Measurements from ENCODE around the gene DDRGK1.
"Not testable (repeated sequence)": the region's sequence is repeated elsewhere in the genome, so short reads cannot be mapped to it uniquely, and the experiment has no call there.

DDRGK1 gene

DNA sequence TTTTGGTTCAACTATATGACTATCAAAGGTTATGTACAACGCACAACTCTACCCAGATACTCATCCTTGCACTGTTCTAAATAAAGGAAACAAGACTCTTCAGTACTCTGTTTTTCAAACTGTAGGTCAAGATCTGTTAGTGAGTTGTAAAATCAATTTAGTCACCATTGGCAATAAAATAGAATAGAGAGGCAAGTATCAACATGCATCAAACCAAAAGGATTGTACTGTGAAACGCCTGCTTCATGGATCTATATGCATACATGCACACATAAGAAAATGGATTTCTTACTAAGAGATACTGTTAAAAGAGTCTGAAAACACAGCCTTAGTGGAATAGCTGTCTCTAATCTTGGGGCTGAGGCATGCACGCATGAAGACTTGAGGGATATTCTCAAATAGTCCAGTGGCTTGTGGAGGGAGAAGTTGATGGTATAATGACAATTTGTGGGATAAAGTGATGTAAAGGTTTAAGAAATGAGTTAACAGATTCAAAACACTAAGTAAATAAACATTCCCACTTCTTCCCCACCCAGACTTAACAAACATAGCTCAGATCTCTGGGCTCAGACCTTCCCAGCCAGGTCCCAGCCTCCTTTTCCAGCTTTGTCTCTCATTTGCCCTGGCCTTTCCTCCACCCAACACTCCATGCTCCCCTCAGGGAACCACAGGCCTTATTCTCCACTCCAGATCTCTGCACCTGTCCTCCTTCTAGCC lies 20.4 kb downstream of the DDRGK1 start:
- DNase-seq (ENCODE audit: low spot score), result no peak

DNA sequence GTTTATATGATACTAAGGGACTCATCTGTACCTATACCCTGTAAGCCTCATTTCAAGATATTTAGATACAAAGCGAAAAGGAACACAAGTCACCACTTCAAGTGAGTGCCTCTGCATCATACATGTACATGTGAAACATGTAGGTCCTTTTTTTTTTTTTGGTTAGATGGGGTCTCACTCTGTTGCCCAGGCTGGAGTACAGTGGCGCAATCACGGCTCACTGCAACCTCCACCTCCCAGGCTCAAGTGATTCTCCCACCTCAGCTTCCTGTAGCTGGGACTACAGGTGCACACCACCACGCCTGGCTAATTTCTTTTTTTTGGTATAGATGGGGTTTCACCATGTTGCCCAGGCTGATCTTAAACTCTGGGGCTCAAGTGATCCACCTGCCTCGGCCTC lies 22.1 kb downstream of the DDRGK1 start:
- not testable (repeated sequence) for DNase-seq (ENCODE audit: low spot score)

DNA sequence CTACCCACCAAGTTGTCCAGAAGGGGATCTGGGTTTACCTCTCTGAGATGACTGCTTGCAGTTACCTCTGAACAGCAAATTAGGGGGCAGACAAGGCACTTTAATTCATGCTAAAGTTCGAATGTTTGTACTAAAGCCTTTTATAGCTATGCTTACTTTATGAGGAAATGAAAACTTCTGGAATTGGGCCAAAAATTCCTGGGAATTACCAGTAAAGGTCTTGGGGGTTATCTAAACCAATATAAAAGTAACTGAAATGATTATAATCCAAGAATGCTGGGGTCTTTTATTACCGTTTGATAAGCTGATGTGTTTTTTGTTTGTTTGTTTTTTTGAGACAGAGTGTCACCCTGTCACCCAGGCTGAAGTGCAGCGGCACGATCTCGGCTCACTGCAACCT lies 23.2 kb downstream of the DDRGK1 start:
- DNase-seq (ENCODE audit: low spot score), result no peak

DNA sequence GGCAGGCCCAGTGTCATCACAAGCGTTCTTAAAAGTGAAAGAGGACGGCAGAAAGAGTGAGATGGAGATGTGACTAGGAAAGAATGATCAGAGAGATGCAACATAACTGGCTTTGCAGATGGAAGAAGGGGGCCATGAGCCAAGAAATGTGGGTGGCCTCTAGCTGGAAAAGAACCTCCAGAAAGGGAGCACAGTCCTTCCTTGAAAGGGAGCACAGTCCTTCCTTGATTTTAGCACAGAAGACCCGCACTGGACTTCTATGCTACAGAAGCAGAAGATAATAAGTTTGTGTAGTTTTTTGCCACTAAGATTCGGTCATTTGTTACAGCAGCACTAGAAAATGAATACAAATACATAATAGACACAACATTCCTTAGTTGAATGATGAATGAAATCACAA lies 24.2 kb downstream of the DDRGK1 start:
- no peak for DNase-seq (ENCODE audit: low spot score)

DNA sequence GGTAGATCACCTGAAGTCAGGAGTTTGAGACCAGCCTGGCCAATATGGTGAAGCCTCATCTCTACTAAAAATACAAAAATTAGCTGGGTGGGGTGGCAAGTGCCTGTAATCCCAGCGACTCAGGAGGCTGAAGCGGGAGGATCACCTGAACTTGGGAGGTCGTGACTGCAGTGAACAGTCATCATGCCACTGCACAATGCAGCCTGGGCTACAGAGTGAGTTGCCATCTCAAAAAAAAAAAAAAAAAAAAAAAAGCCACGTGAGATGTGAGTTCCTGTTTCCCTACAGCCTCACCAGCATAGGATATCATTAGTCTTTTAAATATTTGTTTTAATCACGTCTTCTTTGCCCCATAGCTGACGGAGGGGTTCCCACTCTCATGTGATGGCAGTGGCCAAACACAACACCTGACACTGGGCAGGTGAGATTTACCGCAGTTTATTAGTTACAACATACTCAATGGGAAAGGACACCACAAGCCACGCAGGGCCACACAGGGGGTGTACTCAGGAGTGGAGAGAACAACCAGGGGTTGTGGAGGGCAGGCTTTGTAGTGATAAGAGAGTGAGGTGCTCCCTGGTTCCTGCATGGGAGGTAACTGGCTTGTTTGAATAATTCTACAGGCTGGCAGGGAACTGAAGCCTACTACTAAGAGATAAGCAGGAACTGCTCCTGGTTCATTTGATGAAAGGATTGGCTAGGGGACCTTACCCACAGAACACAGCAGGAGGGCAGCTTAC lies 26.6 kb downstream of the DDRGK1 start:
- no peak for DNase-seq (ENCODE audit: low spot score)

DNA sequence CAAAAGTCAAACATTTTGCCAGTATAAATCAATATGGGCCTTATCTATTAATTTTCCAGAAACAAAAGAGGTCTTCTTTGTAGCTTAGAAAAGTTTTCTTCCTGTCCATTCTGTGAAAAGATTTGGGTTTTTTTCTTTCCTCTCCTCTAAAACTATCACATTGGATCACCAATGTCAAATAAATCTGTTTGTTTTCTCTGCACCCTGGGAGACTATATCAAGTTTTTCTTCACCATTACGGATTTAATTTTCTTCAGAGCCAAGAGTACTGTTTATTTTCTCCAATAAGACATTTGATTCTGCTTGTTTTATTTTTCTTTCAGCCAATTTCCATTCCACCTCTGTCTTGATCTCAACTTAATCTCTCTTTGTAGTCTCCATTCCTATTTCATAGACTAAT lies 29.2 kb downstream of the DDRGK1 start:
- DNase-seq (ENCODE audit: low spot score), result no peak

DNA sequence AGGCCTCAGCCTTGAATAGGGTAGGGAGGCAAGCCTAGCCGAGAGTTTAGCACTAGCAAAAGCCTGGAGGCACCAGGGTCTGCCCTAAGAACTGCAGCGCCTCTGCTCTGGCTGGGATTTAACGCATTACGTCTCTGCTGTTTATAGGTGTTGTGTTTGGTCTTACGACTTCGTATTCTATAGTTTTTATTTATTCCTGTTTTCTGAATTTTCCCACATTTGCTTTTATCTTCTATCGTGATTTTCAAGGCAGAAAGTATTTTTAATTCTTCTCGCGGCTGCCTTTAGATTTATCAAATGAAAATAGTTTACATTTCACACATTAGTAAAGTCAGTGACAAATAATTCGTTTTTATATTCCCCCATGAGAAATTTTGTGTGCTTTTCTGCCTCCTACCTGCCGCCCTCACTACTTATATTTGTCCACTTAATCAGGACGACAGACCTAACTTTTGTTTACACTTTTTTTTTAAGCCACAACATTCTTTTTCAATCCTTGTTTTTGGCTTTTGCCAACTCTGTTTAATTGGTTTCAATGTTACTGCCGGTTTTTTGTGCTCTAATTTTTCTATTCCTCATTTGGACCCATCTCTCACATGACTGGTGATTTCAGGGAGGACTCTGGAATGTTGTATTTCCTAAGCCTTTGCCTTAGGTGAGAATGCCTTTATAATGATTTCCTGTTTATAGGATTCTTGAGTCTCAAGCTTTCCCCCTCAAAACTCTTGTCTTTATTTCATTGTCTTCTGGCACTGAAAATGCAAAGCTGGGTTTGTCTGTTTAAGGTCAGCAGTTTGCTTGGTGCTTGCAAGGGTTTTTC lies 29.8 kb downstream of the DDRGK1 start:
- no peak for DNase-seq (ENCODE audit: low spot score)

DNA sequence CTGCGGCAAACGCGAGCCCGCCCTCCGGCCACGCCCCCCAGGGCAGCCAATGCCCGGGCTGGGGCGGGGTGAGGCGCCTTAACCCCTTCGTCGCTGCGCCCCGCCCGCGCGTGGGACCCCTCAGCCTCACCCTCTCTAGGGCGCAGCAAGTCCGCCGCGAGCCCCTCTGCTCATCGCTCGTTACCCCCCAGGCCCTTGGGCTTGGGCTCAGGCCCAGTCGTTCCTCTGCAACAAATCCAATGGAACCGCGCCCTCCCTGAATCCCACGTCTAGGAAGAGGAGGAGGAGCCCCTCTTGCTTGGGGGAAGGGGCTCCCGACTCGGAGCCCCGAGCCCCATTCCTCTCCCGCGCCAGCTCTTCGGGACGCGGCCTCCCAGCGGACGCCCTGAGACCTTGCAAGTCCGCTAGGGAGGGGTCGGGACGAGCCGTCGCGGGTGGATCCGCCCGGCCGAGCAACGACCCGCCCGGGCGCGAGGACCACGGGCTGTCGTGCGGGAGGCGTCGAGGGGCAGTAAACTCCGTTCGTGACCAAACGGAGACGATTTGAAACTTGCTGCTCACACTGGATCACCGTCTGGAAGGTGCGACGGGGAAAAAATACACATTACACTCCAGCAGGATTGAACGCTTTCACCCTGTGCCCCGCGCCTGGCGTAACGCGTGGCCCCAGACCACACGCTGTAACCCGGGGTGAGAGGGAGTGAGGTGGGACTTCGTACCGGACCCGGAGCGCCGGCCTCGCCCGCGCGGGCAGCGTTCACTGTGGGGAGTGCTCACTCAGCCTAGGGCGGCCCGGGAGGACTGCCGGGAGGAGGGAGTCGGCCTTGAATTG lies 30.7 kb downstream of the DDRGK1 start:
- DNase-seq (ENCODE audit: low spot score), result peak; percentile 91

DNA sequence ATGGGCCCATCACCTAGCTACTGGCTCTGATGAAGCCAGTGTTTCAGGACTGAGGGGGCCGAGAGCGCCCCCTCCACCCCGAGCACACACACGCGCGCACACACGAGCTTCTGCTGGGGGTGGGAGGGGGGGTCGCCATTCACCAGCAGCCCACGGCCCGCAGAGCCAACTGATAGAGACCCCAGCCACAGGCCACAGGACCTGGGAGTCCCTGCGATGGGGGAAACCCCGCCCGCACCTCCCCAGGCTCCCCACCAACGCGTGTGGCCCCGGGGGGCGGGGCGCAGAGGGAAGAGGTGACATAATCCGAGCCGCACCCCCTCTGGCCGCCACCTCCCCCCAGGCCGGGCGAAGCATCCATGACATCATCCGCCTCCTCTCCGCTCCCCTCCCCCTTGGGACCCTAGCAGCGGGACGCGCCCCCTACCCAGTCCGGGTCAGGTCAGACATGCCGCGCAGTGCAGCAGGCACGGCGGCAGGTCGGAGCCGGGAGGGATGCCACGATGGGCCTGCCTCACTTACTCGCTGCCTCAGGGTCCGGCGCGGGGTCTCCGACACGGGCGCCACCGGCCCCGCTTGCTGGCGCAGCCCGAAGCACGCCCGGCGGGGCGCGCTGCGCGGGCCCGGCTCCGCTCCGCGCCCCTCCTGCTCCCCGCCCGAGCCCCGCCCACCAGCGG lies 31.4 kb downstream of the DDRGK1 start, which contains the start of gene LZTS3:
TSS of gene LZTS3 (minus strand) at position 617 of the 677 bp plus-strand sequence. CDS start 6,386 bp downstream, outside the sequence.
- DNase-seq (ENCODE audit: low spot score), result peak; percentile 79

DNA sequence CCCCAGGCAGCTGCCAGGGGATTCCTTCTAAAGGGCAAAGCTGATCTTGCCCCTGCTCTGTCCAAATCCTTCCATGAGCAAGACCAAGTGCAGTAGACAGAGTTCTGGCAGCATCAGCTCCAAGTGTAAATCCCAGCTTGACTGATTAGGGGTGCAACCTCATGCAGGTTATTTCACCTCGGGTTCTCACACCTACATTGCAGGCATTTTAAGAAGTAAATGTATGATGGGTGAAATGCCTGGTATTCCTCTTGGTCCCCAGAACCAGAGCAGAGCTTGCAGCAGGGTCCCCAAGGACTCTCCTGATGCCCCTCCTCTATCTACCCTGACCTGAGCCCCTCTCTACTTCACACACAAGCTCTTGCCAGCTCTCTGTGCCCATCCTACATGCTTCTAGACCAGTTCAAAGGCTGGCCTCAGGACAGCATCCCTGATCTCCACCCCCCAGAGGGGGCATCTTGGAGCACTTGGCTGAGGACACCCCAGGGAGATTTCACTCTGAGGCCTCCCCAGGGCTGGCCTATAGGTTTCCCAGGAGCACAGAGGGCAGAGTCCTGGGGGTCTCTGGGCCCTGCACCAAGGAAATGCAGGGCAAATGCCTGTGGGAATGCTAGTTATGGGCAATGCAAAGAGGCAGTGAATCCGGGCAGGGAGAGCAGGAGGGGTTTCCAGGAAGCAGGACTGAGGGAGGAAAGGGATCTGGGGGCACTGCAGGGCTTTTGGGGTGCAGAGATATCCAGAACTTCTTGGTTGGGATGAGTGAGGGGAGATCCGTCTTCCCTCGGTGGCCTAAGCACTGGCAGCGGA lies 32.2 kb downstream of the DDRGK1 start:
- DNase-seq (ENCODE audit: low spot score), result no peak

DNA sequence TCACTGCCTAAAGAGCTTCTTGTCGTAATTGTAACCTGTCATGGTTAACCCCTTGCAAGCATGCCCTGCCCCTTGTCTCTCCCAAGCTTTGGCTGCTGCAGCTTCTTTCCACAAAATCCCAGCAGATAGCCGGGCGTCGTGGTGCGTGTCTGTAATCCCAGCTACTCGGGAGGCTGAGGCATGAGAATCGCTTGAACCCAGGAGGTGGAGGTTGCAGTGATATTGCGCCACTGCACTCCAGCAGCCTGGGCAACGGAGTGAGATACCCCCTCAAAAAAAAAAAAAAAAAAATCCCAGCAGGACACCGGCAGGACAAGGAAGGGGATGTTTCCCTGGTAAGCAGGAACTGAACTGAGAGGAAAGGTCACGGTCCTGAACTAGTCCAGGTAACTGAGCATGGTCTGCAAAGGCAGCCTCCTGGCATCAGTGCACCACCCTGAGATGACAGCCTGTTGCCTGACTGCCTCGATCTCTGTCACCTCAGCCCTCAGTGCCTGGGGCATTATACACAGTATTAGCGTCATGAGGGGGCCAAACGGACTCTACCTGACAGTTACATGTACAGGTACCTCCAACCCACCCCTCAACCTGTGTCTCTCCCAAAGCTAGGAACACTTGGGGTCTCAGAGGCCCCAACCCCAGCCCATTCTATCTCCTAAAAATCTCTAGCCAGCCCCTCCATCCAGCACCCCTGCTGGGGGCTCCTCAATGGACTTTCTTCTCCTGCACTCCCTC lies 32.9 kb downstream of the DDRGK1 start:
- DNase-seq (ENCODE audit: low spot score), result no peak

DNA sequence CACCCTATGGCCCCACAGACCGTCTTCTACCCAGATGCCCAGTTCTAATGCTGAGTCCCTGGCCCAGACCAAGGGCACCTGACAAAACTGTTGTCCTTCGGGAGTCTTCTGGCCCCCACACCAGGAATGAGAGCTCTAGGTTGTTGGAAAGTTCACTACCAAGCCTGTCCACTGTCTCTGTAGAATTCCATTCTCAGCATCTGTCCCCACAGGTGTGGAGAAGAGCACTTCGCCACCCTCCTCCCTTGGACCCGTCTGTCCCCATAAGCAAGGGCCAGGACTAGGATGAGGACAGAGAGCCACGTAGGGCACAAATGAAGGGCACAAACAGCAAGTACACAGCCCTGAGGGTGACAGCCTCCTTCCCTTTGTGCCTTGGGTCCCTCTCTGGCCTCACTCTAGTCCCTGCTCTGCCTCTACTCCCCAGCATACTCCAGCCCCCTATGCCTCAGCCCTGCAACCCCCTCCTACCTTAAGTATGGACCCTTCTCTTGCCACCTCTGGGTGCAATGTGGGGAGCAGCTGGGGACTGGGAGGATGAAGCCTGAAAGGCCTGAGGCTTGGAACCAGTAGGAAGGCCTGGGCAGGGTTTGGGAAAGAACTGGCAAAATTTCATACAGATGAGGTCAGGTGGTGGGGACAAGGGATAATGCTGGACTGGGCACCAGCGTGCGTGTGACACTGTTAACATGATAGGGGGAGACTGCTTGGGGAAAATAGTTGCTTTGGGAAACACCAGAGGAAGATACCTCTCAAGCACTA lies 35.5 kb downstream of the DDRGK1 start:
- no peak for DNase-seq (ENCODE audit: low spot score)

DNA sequence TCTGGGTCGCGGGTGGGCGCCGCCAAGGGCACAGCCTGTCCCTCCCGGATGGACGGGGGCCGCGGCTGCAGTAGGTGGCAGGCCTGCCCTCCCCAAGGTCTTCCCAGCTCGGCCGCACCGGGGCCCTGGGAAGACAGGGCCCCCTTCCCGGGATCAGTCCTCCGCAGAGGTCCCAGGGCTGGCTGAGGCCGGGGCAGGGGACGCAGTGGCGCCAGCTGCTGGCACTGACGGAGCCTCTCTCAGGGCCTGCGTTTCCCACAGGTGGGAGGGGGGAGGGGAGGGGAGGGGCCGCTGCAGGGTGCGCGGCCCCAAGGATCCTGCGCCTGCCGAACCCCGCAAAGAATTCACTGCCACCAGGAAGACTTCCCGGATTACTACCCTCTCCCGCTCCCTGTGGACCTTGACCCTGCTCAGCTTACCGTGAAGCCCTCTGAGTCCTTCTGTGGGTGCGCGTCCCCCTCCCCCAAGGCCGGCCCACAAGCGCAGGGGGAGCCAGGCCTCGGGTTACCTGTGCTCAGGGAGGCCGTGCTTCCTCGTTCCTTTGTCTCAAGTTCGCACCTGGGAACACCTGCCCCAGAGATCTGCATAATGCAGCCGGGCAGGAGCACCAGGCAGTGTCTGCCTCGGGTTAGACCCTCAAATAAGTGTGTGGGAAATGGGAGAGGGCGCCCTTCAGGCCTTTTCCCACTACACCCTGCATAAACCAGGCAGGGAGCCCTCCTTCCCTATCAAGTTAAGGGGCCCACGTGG lies 36.2 kb downstream of the DDRGK1 start:
- no peak for DNase-seq (ENCODE audit: low spot score)

DNA sequence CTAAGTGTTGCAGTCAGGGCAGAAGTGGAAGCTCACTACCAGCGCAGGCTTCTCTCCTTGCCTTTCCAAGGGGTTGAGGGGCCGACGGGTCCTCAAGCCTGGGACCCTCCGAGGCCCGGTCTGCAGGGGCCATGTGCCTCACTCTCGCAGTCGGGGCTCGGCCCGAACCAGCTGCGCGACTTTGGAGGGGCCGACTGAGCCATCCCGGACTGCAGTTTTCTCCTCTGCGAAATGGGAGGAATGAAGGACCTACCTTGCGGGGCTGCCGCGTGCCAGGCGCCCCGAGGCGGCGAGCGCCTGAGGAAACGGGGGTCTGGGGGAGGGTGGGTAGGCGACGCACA lies 36.8 kb downstream of the DDRGK1 start:
- no peak for DNase-seq (ENCODE audit: low spot score)

DNA sequence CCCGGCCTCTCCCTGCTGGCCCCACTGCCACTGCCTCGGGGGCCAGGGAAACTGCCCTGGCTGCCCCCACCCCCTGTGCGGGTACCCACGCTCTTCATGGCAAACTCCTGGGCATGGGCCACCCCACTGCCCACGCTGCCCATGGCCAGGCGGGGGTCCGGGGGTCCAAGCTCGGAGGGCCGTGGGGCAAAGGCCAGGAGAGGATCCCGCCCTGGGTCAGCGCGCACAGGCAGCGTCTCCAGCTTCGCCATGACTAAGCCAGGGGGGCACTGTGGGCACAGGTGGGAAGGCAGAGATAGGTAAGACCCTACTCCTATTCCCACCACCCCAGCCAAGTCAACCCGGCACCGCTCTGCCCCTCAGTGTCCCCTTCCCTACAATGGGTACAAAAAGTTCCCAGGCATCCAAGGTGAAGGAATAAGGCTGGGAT lies 37.6 kb downstream of the DDRGK1 start:
- DNase-seq (ENCODE audit: low spot score), result no peak

DNA sequence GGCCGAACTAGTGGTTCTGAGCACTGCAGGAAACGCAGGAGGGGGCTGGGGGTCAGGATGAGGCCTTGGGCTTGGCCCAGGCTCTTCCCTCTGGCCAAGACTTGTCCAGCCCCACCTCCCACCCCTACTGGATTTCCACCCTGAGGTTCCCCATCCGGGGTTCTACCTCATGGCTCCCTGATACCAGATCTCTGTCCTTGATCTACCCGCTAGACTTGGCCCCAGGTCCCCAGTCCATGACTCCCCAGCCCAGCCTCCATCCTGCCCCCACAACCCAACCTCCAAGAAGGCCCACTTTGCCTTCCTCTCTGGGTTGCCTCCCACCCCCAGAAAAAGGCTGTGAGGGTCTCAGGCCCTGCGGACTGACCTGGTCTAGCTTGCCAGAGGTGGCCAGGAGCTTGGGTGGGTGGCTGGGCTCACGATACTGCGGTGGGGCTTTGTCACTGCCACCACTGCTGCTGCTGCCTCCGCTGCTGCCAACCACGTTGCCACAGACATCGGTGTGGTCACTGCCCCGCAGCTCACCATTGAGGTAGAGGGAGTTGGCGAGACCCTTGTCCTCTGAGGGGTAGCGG lies 38.1 kb downstream of the DDRGK1 start:
- no peak for DNase-seq (ENCODE audit: low spot score)

DNA sequence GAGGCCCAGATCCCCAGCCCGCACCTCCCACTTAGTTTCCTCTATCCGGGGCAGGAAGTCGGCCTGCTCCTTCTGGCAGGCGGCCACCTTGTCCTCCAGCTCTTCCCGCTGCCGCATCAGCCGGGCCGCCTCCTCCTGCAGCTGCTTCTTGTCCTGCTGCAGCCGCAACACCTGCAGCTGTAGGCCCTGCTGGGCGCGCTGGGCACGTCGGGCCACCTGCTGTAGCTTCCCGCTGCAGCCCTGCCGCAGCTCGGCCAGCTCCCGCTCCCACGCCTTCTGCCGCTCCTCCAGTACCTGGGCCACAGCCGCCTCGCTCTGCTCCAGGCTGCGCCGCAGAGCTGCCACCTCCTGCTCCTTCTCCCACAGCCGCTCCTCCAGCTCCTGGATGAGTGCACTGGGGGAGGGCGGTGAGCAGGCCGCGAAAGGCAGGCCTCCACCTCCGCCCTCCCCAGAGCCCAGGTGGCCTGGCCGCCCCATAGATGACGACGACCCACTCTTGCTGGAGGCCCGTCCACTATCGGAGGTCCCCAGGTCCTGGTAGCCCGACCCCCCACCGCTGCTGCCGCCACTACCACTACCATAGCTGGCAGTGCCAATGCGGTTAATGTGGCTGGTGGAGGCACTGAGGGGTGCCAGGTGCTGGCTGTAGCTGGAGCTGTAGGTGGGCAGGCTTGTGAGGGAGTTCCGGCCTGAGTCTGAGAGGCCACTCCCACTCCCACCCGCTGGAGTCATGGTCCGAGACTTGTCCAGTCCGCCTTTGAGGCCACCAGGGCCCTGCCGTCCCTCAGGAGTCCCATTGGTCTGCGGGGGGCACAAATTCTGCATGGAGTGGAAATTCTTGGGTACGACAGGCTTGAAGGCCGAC lies 38.8 kb downstream of the DDRGK1 start:
- DNase-seq (ENCODE audit: low spot score), result peak; percentile 51
